Measurements from ENCODE around the gene OR14K1. TPM values are rescaled to one million over a fixed set of nuclear protein-coding genes. Genes with fewer than 3 reads are reported as not detected.

OR14K1 gene
- polyA plus RNA-seq, 2 of the 4 experiments (the other 2 are of a cell fraction): not detected

GRCh38 chr1:247721222-247721621 lies 17.2 kb upstream of the OR14K1 start:
- no peaks in the 10 kb centered on the region for H3K4me1 ChIP-seq
- 3% methylated on average over 4 of the region's 4 CpGs for WGBS (ENCODE audit: missing lambda C conversion rate)
- no peaks in the 10 kb centered on the region for H3K9me3 ChIP-seq
- H3K27ac ChIP-seq: no peak overlapping the region
- FAIRE-seq (no peak), ATAC-seq (no peak), DNase-seq (ENCODE audit: low read depth in 1 of 2, low spot score in 1 of 2) (no peak)
- TF ChIP-seq MAZ (IDR thresholded peaks at IDR 0.05; ENCODE audit: borderline replicate concordance, low read depth, low read length): no peak
- no peak for TF ChIP-seq KDM1A (IDR thresholded peaks at IDR 0.05; ENCODE audit: low read depth)
- no peak for TF ChIP-seq PHF8 (IDR thresholded peaks at IDR 0.05; ENCODE audit: borderline replicate concordance, low read depth)
- no peak for TF ChIP-seq JUNB (IDR thresholded peaks at IDR 0.05)
- no peak for TF ChIP-seq CHD4 (IDR thresholded peaks at IDR 0.05; ENCODE audit: borderline replicate concordance)
- TF ChIP-seq MYC (IDR thresholded peaks at IDR 0.05; ENCODE audit: borderline replicate concordance, low read length): no peak
- TF ChIP-seq ZSCAN20 (CRISPR knock-in tag; IDR thresholded peaks at IDR 0.05): no peak
- TF ChIP-seq MAFK (IDR thresholded peaks at IDR 0.05; ENCODE audit: partially characterized antibody): no peak
- TF ChIP-seq SREBF2 (IDR thresholded peaks at IDR 0.05): no peak
- TF ChIP-seq EP300 (IDR thresholded peaks at IDR 0.05): no peak
- no peak for TF ChIP-seq USF2 (IDR thresholded peaks at IDR 0.05)
- TF ChIP-seq HMGXB4 (CRISPR knock-in tag; IDR thresholded peaks at IDR 0.05; ENCODE audit: borderline replicate concordance): no peak
- no peak for TF ChIP-seq EHMT2 (IDR thresholded peaks at IDR 0.05; ENCODE audit: low read depth)
- no peak for TF ChIP-seq RAD21 (conservative IDR thresholded peaks at IDR 0.05 in 1 of 2, IDR thresholded peaks at IDR 0.05 in 1 of 2)
- no peak for TF ChIP-seq CBX8 (IDR thresholded peaks at IDR 0.05)
- TF ChIP-seq REST (IDR thresholded peaks at IDR 0.05): no peak
- no peak for TF ChIP-seq FOSB (CRISPR knock-in tag; IDR thresholded peaks at IDR 0.05)
- CTCF ChIA-PET: no interaction called here
- POLR2A ChIA-PET: no interaction called here
- no peak overlapping the region for H3K4me2 ChIP-seq
- no peak overlapping the region for H3K4me3 ChIP-seq

- FAIRE-seq (no peak), DNase-seq (ENCODE audit: low read depth in 1 of 2, low spot score in 1 of 2) (no peak), ATAC-seq (no peak)
- WGBS (ENCODE audit: missing lambda C conversion rate): 1% methylated on average over 2 of the region's 2 CpGs
- CTCF ChIA-PET: no interaction called here
- Histone ChIP-seq H3K4me3 (no peak overlapping the region), H3K4me2 (no peak overlapping the region), H3K27ac (no peak overlapping the region), H3K9me3 (peaks cover 4% of the 10 kb centered on the region; the same call in 1 of the 3 replicates), H3K4me1 (no peaks in the 10 kb centered on the region)
- POLR2A ChIA-PET: no interaction called here
- no peak for TF ChIP-seq FOSL2 (IDR thresholded peaks at IDR 0.05)
- TF ChIP-seq FOSL2 (CRISPR knock-in tag; IDR thresholded peaks at IDR 0.05): no peak
- TF ChIP-seq REST (IDR thresholded peaks at IDR 0.05): no peak
- no peak for TF ChIP-seq CBX2 (IDR thresholded peaks at IDR 0.05; ENCODE audit: borderline replicate concordance, low read depth)
- no peak for TF ChIP-seq SMC3 (IDR thresholded peaks at IDR 0.05)
- no peak for TF ChIP-seq ZSCAN20 (CRISPR knock-in tag; IDR thresholded peaks at IDR 0.05)
- TF ChIP-seq POLR2AphosphoS2 (conservative IDR thresholded peaks at IDR 0.05; ENCODE audit: low read length): no peak
- no peak for TF ChIP-seq ZFP36 (IDR thresholded peaks at IDR 0.05; ENCODE audit: borderline replicate concordance, partially characterized antibody)
- no peak for TF ChIP-seq FOSB (CRISPR knock-in tag; IDR thresholded peaks at IDR 0.05)
- TF ChIP-seq ZC3H11A (IDR thresholded peaks at IDR 0.05): no peak
- no peak for TF ChIP-seq MYC (IDR thresholded peaks at IDR 0.05; ENCODE audit: borderline replicate concordance, low read length)
- no peak for TF ChIP-seq RARB (CRISPR knock-in tag; IDR thresholded peaks at IDR 0.05)
- TF ChIP-seq HOXB5 (CRISPR knock-in tag; IDR thresholded peaks at IDR 0.05): no peak
- TF ChIP-seq TP53 (CRISPR knock-in tag; IDR thresholded peaks at IDR 0.05): no peak
- no peak for TF ChIP-seq CHD2 (IDR thresholded peaks at IDR 0.05; ENCODE audit: low read length, partially characterized antibody)
- no peak for TF ChIP-seq JUN (IDR thresholded peaks at IDR 0.05)
- TF ChIP-seq ESRRA (IDR thresholded peaks at IDR 0.05; ENCODE audit: borderline replicate concordance, low read length): no peak
These were observed 2.3 kb downstream of the OR14K1 start for GRCh38 chr1:247740721-247741120.
